GM18505 (cell line): ENCODE results near the gene ERCC2.

Experiments
- ATAC-seq: cut with Tn5 transposase; IDR thresholded peaks from one replicate; pipeline ENCODE4 v1.9.1; 2021; ENCODE audit not compliant: unreplicated experiment
- POLR2A ChIP-seq: IDR thresholded peaks from 4 replicates; pipeline ENCODE4 v1.6.1; 2011; ENCODE audit warnings: borderline replicate concordance; ENCODE audit not compliant: insufficient read depth, insufficient read length; ENCODE audit errors: extremely low read depth

Gene ERCC2

DNA sequence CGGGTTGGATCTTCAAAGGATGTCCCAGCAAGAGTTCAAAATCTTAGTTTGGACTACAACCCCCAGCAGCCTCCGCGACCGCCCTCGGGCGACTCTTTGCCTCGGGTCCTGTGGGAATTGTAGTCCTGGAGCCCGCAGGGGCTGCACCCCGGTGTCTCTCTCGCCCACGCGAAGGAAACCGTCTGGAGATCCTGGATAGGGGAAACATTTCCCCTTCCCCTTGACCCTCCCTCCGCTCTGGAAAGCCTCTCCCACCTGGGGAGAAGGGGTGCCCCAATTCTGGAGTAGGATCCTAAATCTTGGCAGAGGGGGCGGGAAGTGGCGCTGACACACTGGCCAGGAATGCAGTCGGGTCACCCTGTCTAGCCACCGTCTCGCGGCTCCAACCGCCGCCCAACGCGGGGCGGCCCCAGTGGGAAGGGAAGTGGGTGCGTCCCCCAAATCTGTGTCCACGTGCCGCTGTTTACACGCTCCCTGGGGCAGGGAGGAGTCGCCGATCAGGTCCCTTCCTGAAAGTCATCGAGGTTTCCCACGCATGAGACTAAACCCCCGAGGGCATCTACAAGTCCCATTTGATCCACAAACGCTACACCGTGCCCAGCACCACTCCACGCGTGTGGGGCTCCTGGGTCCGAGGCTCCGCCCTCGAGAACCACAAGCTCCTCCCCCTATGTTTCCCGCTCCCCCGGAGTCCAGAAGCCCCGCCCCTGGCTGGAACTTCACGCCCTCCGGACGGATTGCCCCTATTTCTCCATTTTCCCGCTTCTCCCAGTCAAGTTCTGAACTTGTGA, 35.3 kb upstream of the ERCC2 start:
- TF ChIP-seq POLR2A, result peak; percentile 46
- ATAC-seq, result peak; percentile 41

DNA sequence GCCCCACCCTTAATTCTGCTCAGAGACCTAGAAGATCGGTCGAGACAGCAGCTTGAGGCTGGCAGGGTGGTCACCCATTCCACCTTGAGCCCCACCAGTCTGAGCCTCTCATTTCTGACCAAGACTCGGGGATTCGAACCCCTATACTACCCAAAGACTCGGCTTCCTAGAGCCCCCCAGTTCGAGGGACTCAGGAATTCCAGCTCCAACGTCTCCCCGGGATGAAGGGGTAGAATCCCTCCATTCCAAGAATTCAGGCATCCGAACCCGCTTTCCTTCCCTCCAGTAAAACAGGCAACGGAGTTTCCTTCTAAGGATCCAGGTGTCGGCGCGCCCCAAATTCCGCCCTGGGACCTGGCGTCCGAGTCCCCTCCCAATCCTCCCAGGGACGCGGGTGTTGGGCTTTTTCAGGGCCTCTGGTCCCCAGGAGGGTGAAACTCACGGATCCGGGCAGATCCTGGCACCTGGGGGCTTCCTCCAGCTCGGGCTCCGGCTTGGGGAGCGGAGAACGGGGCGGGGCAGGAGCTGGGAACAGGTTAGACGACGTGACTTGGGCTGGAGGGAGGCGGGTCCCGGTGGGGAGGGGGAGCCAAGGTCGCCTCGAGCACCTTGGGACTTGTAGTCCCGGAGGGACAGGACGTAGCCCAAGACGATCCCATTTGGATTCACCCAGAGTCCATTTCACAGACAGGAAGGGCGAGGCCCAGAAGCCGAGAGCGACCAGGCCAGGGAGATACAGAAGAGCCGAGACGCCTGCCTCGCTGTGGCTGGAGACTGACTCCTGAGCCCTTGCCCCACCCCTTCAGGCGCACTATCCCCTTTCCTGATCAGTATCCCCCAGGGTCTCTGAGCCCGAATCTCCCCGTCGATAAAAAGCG, 34.4 kb upstream of the ERCC2 start, which contains the start of gene PPP1R13L:
PPP1R13L (minus strand) TSS at position 513 of the 878 bp plus-strand sequence. CDS start 6,751 bp downstream, outside the sequence.
- ATAC-seq, result peak; percentile 13
- no peak for TF ChIP-seq POLR2A

DNA sequence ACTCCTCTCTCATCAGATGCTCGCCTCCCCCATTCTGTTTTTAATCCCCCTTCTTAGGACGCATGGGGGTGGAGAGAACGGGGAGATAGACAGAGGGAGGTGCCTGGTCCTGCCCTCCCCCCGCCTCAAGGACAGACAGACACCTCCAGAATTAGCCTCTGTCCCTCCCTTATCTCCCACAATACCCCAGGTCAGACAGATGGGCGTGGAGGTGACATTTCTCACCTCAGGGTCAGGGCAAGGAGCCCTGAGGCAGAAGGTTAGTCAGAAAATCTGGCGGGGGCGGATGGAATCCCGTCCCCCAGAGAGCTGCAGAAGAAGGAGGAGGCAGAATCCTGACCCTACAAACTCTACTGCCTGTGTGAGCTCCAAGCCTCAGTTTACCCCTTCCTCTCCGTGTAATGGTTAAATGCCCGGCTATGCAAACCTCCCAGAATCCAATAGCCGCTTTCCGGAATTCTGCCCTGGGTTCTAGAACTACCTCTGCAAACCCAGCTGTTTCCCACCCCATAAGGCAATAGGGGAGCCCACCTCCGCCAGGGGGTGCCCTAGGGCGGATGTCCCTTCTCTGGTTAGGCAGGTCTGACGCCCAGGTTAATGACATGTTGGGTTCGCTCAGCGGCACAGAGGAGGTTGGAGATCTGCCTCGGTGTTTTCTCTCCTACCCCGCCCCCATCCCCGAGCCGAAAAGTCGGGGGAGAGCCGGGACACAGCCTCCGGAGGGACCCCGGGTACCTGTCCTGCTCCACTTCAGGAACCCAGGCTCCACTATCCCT, 33.6 kb upstream of the ERCC2 start:
- no peak for ATAC-seq
- TF ChIP-seq POLR2A, result no peak

DNA sequence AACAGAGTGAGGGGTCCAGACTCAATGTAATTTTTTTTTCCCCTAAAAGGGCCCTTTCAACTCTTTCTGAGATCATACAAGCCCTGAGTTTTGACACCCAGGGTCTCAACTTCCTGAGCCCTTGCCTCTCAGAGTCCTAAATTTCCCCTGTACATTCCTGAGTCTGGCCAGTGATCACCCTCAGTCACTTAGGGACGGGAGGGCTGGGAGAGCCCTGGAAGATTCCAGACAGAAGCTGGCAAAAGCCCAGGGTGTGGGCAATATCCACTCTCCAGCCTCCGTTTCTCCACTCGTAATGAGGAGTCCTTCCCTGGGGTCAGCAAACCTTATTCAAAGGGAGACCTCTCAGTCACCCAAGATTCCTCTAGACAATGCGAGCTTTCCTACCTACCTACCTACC, 32.9 kb upstream of the ERCC2 start:
- no peak for ATAC-seq
- TF ChIP-seq POLR2A, result no peak

DNA sequence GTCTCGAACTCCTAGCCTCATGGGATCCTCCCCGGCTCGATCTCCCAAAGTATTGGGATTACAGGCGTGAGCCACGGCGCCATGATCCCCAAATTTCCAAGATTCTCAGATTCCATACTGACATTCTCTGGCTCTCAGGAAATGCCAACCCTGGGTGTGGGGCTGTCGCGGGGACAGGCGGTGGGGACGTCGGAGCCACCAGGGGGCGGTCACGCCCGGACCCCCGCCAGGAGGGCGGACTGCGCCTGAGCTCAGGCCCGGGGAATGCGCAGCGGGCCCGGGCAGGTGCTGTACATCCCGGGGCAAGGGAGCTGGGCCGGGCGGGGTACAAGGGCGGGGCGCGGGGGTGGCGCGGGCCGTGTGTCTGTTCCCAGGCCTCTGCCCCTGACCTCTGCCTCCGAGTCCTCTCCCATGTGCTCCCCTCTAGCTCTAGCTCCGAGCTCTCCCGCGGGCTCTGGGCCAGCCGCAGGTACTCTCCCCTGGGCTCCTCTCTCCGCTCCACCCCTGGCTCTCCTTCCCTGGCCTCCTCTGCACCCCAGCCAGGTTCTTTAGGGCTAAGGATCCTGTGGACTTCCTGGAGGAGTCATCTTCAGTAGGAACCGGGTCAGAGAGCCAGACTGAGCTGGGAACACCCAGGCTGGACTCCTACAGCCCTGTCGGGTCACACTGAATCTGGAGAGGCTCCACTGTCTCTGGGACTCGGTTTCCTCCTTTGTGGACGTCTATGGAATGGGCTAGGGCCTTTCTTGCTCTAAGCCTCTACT, 32.1 kb upstream of the ERCC2 start:
- no peak for ATAC-seq
- no peak for TF ChIP-seq POLR2A

DNA sequence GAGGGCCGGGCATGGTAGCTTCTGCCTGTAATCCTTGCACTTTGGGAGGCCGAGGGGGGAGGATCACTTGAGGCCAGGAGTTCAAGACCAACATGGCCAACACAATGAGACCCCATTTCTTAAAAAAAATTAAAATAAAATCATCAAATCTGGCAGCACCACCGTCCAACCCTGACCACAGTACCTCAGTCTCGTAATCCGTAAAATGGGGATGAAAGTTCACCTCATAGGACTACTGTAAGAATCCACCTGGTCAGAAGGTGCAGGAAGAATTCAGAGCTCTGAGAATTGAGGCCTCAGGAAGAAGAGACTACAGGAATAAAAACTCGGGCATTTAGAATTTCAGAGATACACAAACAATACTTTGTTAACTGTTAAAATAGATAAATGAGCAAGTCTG, 31.4 kb upstream of the ERCC2 start:
- no peak for TF ChIP-seq POLR2A
- ATAC-seq, result no peak

DNA sequence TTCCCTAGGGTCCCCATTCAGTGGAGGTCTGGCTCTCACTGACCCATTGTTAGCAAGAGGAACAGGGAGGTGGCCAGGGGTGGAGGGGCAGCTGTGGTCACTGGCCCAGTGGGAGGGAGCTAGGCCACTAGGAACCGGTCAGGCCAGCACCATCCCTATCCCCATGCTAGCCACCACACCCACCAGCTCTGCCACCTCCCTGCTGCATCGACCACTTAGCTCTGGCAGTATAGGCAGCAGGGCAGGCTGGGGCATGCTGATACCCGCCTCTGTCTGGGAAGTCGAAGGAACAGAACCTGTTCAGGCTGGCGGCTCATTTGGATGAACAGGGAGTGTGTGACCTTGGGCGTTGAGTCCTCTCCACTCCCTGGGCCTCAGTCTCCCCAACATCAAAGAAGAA, 29.8 kb upstream of the ERCC2 start:
- no peak for ATAC-seq
- TF ChIP-seq POLR2A, result no peak

DNA sequence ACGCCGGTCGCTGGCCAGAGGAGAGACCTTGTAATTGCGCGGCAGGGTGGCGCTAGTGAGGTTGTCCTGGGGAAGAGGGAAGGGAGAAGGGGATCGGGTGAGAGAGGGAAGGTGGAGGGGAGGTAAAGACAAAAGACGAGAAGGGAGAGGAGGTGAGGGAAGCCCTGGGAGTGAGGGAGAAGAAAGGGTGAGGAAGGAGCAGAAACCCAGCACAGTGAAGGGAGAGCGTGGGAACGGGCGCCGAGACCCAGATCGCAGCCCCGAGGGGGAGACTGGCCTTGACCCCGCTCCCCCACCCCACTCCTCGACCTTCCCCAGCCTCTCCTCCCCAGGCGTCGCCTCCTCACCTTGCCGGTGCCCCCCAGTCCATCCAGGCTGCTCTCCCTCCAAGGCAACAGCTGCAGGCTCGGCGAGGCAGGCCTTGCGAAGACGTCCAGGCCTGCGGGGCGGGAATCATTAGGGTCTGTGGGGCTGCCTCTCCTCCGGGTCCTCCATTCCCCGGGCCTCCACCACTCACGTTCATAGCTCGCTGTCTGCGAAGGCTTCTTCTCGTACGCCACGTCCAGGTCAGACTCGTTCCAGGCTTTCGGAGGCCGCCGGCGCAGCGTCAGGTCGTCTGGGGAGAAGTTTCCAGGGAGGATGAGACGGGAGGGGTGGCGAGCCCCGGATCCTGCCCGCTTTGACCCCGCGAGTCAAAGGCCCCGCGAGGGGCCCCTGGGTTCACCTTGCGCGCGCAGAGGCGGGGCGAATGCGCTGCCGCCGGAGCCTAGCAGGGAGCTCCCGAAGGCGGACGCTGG, 25.6 kb upstream of the ERCC2 start:
- no peak for ATAC-seq
- TF ChIP-seq POLR2A, result no peak

DNA sequence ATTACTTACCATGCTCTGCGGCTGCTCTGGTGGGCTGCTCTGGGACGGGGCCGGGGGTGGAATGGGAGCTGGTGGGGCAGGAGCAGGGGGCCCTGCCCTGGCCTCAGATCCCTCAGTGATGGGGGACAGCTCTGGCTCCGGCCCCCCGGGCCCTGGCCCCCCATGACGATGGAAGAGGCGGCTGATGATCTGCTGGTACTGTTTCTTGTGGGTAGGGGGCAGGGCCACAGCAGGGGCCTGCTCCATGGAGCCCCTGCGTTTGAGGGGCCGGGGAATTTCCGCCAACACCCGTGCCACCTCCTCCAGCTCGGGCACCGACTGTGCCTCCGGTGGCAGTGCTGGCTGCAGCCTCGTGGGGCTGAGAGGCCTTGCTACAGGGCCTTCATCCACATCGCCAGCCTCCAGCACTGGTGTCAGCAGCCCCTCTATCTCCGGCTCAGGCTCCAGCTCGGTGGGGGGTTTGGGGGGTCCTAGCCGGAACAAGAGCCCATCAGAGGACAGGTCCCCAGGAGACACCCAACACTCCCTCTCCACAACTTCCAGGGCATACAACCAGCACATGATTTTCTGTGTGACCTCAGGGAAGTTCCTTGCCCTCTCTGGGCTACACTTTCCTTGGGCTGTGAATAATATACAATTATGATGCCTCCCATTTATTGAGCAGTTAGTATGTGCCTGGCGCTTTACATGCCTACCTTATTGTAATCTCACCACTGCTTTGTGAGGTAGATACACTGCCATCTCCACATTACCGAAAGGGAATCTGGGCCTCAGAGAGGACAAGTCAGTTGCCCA, 21.7 kb upstream of the ERCC2 start:
- no peak for ATAC-seq
- no peak for TF ChIP-seq POLR2A

DNA sequence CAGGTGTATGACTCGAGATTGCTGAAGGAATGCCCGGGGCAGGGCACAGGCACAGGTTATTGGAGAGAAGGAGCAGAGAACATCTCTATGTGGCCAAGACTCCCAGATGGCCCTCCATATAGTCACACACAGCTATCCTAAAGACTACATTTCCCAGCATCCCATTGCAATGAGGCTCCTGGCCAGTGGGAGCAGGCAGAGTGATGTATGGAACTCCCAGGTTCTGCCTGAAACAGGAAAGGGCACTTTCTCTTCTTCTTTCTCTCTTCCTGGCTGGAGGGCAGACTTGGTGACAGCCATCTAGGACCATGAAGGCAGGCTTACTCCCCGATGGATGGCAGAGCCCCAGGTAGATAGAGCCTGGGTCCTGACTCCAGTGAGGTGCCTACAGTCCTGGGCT, 21.0 kb upstream of the ERCC2 start:
- no peak for TF ChIP-seq POLR2A

More for the DNA sequence above, 21.0 kb upstream of the ERCC2 start:
- no peak for ATAC-seq
